ENCODE data around the gene ABCA12. TPM values are rescaled to one million over a fixed set of nuclear protein-coding genes. Genes with fewer than 3 reads are reported as not detected.
"Not testable (repeated sequence)": the region's sequence is repeated elsewhere in the genome, so short reads cannot be mapped to it uniquely, and the experiment has no call there.

Gene ABCA12
- total RNA-seq, 4 donors from 2014 or later, result 0.16 to 0.25 TPM; not detected in 2

- peak overlapping the region in 1 of 2 donors; percentile 12 for H3K4me3 ChIP-seq
- TF ChIP-seq EP300 (IDR thresholded peaks at IDR 0.05) (no peak), POLR2AphosphoS5 (IDR thresholded peaks at IDR 0.05) (no peak), POLR2A (IDR thresholded peaks at IDR 0.05) (no peak), CTCF (IDR thresholded peaks at IDR 0.05) (no peak)
Measured at GRCh38 chr2:215171151-215171550, 32.7 kb upstream of the ABCA12 start.

GRCh38 chr2:215166505-215166904, 28.1 kb upstream of the ABCA12 start:
- ATAC-seq, H3K27me3 ChIP-seq, H3K4me3 ChIP-seq, H3K9me3 ChIP-seq, H3K4me1 ChIP-seq, H3K36me3 ChIP-seq, H3K27ac ChIP-seq: not testable (repeated sequence)
- 80 to 85% methylated on average over 2 of the region's 2 CpGs for WGBS, 2 donors (ENCODE audit: low coverage in 1 of 2)

More at GRCh38 chr2:215171151-215171550, 32.7 kb upstream of the ABCA12 start:
- no peaks in the 10 kb centered on the region for H3K9me3 ChIP-seq
- WGBS, 2 donors (ENCODE audit: low coverage in 1 of 2), result 10 to 33% methylated on average over 1 to 2 of the region's 3 CpGs
- H3K36me3 ChIP-seq, result no peaks in the 10 kb centered on the region
- no peaks in the 10 kb centered on the region for H3K27me3 ChIP-seq
- ATAC-seq, result no peak
- H3K4me1 ChIP-seq, result no peaks in the 10 kb centered on the region
- H3K27ac ChIP-seq, result no peak overlapping the region

GRCh38 chr2:215163319-215163718, 24.9 kb upstream of the ABCA12 start:
- not testable (repeated sequence) for H3K27me3 ChIP-seq, ATAC-seq, H3K9me3 ChIP-seq, H3K27ac ChIP-seq, H3K4me3 ChIP-seq, H3K36me3 ChIP-seq, H3K4me1 ChIP-seq
- no CpG with 5 or more reads among the region's 31 CpGs for WGBS, 2 donors (ENCODE audit: low coverage in 1 of 2)

- no peaks in the 10 kb centered on the region for H3K36me3 ChIP-seq
- no peak overlapping the region for H3K4me3 ChIP-seq
- 88 to 92% methylated on average over 2 to 5 of the region's 8 CpGs for whole genome bisulfite sequencing, 2 donors (ENCODE audit: low coverage in 1 of 2)
- no peaks in the 10 kb centered on the region for H3K27me3 ChIP-seq
- no peak for ATAC-seq
- TF ChIP-seq POLR2A (IDR thresholded peaks at IDR 0.05) (no peak), POLR2AphosphoS5 (IDR thresholded peaks at IDR 0.05) (no peak), EP300 (IDR thresholded peaks at IDR 0.05) (no peak), CTCF (IDR thresholded peaks at IDR 0.05) (no peak)
- no peak overlapping the region for H3K27ac ChIP-seq
- no peaks in the 10 kb centered on the region for H3K9me3 ChIP-seq
- H3K4me1 ChIP-seq, result no peaks in the 10 kb centered on the region
Measured at GRCh38 chr2:215161301-215161829, 22.9 kb upstream of the ABCA12 start.

- no peak for ATAC-seq
- TF ChIP-seq POLR2AphosphoS5 (IDR thresholded peaks at IDR 0.05), result no peak
- no peak for TF ChIP-seq POLR2A (IDR thresholded peaks at IDR 0.05)
- TF ChIP-seq EP300 (IDR thresholded peaks at IDR 0.05), result no peak
- no peak for TF ChIP-seq CTCF (IDR thresholded peaks at IDR 0.05)
- no peaks in the 10 kb centered on the region for H3K27me3 ChIP-seq
- no peak overlapping the region for H3K4me3 ChIP-seq
- WGBS, 2 donors (ENCODE audit: low coverage in 1 of 2), result 100% methylated on average over 1 of the region's 1 CpG; no CpG with 5 or more reads in 1 of the 2 donors
- no peaks in the 10 kb centered on the region for H3K9me3 ChIP-seq
- H3K36me3 ChIP-seq, result no peaks in the 10 kb centered on the region
- H3K4me1 ChIP-seq, result no peaks in the 10 kb centered on the region
- no peak overlapping the region for H3K27ac ChIP-seq
Measured at GRCh38 chr2:215160081-215160480, 21.7 kb upstream of the ABCA12 start.

GRCh38 chr2:215156453-215156852, 18.0 kb upstream of the ABCA12 start:
- WGBS, 2 donors (ENCODE audit: low coverage in 1 of 2), result 76 to 85% methylated on average over 2 of the region's 2 CpGs
- no peak for ATAC-seq
- no peak for TF ChIP-seq CTCF (IDR thresholded peaks at IDR 0.05)
- TF ChIP-seq POLR2AphosphoS5 (IDR thresholded peaks at IDR 0.05), result no peak
- no peak for TF ChIP-seq EP300 (IDR thresholded peaks at IDR 0.05)
- TF ChIP-seq POLR2A (IDR thresholded peaks at IDR 0.05), result no peak
- H3K4me1 ChIP-seq, result no peaks in the 10 kb centered on the region
- no peak overlapping the region for H3K4me3 ChIP-seq
- H3K36me3 ChIP-seq, result no peaks in the 10 kb centered on the region
- H3K27ac ChIP-seq, result no peak overlapping the region
- H3K9me3 ChIP-seq, result no peaks in the 10 kb centered on the region
- H3K27me3 ChIP-seq, result no peaks in the 10 kb centered on the region

All from gastroesophageal sphincter (tissue), 4 donors.